HG02610 (cell line): ENCODE results near the gene SLC43A2.
"Not testable (repeated sequence)": the region's sequence is repeated elsewhere in the genome, so short reads cannot be mapped to it uniquely, and the experiment has no call there.

Source experiments
- ATAC-seq: cut with Tn5 transposase; IDR thresholded peaks from one replicate; pipeline ENCODE4 v1.9.1; 2021; ENCODE audit warnings: mild to moderate bottlenecking, moderate library complexity; ENCODE audit not compliant: unreplicated experiment

Gene SLC43A2

DNA sequence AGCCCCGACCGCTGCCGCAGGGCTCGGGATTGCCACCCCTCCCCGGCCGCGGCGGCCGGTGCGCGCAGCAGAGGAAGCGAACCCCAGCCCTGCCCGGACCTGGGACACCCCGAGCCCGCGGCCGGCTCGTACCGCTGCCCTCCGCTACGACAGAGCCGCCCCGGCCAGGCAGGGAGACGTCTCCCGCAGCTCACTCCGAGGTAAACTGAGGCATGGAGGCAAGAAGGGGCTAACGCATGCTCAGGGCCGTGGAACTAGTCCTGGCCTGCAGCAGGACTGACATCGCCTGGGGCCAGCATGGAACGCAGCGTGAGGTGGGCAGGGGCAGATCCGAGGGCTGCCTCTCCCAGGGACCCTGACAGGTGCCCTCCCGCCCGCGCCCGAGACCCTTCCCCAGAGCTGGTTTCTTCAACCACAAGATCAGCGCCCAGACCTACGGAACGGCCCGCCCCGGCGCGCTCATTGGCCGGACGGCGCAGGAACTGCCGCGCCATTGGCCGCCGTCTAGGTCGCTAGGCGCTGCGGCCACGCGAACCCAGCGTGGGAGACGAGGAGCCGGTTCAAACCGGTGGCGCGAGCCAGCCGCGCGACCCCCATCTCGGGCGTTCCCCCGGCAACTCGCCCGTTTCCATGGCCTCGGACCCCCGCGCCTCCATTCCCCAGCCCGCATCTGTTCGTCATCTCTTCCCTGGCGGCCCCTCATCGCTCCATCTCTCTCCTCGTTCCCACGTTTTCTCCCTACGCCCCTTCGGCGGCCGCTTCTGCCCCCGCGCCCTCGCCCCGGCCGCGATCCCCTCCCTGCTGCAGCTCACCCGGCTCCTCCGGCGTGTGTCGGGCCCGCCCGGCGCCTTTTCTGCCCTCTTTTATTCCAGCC, at the start of gene SLC43A2:
SLC43A2 (minus strand) TSS at position 853 of the 874 bp plus-strand sequence. CDS start 960 bp downstream, outside the sequence.
- peak; percentile 62 for ATAC-seq

DNA sequence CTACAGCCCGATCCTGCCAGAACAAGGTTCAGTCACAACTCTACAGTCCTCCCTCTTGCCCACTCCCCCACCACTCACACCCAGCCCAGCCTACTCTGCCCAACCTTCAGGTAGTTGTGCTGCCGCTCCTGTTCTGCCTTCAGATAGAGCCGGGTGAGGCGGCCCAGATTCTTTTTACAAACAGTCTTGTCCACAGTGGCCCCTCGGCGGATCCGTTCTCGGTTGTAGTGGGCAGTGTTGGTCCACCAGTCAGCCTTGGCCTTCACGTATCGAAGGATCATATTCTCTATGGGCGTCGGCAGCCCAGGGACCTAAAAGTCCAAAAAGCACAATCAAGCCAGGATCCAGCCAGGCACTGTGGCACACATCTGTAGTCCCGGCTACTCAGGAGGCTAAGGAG, 47.8 kb upstream of the SLC43A2 start:
- ATAC-seq, result no peak

DNA sequence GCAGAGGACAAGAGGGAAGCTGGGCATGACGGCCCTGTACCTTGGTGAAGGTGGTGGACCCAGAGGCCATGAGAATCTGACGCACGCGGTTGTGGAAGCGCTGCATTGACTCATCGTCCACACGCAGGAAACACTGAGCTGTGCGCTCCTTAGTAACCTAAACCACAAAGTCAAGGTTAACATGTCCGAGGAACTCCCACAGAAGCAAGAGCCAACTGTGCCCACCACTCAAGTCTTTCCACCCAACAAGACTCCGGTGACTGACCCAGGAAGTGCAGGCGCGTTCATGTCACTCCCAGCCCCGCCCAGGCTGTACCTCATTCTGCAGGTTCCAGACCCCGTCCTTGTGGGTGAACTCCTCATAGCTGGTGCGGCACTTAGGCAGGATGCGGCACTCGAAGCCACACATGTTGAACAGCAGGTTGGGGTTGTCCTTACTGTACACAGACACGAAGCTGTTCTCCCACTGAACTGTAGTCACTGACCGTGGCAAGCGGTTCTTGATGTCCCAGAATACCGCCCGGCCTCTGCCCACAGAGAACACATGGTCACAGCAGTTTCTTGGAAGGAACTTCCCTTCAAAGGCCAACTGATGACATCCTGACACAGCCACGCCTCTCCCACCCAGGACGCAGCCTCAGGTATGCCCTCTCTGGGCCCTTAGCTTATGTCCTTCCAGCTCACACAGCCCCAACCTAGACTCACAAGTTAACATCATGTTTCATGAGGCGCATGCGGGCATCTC, 44.6 kb upstream of the SLC43A2 start:
- no peak for ATAC-seq

DNA sequence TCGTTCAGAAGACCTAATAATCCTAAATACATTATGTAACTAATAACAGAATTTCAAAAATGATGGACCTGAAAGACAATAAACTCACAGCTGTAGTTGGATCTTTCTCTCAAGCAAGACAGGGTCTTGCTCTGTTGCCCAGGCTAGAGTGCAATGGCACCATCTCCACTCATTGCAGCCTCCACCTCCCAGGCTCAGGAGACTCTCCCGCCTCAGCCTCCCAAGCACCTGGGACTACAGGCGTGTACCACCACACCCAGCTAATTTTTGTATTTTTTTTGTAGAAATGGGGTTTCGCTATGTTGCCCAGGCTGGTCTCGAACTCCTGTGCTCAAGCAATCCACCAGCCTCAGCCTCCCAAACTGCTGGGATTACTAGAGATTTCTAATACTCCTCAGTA, 35.3 kb upstream of the SLC43A2 start:
- not testable (repeated sequence) for ATAC-seq

DNA sequence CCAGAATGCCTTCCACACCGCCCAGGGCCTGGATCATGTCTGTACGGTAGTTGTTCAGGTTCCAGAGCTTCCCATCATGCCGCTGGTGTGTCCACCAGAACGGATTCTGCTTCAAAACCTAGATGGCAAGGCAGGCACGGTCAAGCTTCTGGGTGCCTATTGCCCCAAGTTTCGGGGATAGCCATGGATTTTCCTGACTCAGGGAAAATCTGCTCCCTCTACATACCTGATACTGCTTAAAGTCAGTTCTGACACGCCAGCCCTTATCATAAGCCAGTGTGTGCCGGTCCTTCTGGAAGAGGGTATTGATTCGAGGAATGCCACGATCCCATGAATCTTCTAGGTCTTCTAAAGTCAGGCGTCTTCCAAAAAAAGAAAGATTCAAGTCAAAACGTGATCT, 32.4 kb upstream of the SLC43A2 start:
- ATAC-seq, result no peak

DNA sequence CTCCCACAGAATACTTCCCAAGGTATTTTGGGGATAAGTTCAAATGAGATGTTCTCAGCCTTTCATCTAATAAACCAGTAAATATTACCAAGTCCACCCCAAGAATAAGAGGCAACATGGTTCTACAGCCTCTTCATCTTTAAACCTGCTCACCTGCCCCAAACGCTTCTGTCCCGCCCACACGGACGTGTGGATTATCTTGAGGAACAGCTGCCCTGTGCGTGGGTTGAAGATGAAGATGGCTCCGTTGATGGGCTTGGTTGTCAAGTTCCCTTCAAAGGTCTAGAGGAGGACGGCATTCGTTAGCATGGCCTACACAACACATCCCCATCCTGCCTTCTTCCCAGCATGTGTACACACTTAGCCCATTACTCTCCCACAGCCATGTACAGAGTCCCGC, 29.5 kb upstream of the SLC43A2 start:
- no peak for ATAC-seq

DNA sequence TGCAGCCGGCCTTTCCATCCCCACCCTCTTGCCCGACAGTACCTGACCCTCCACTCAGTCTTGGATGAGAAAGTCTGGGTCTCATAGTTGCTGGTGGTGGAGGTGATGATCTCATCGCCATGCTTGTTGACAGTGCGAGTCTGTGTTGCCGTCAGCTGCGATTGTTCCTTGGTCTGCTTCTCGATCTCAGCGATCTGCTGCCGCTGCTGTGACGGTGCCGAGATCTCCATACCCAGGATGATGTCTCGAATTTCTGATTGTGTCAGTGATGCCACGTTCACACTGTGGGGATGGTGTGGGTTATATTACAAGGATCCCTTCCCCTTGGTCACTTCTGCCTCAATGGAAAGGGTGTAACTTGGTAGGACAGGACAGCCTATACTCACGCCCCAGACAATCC, 25.1 kb upstream of the SLC43A2 start:
- no peak for ATAC-seq

DNA sequence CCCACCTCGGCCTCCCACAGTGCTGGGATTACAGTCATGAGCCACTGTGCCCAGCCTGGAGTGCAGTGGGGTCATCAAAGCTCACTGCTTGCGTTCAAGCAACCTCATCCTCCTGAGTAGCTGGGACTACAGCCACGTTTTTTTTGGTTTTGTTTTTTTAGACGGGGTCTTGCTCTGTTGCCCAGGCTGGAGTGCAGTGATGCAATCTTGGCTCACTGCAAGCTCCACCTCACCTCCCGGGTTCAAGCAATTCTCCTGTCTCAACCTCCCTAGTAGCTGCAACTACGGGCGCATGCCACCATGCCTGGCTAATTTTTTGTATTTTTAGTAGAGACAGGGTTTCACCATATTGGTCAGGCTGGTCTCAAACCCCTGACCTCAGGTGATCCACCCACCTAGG, 24.2 kb upstream of the SLC43A2 start:
- not testable (repeated sequence) for ATAC-seq

DNA sequence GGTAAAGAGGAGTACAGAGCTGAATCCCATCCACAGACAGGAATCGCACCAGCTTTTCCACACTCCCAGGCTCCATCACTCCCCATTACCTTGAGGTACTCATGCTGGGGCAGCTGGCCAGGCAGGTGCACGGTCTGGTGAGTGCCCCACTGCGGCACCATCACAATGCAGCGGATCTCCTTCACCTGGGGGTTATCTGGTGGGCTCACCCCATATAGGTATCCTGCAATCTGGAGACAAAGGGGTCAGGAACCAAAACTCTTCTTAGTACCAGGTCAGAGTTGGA, 22.9 kb upstream of the SLC43A2 start:
- ATAC-seq, result no peak

DNA sequence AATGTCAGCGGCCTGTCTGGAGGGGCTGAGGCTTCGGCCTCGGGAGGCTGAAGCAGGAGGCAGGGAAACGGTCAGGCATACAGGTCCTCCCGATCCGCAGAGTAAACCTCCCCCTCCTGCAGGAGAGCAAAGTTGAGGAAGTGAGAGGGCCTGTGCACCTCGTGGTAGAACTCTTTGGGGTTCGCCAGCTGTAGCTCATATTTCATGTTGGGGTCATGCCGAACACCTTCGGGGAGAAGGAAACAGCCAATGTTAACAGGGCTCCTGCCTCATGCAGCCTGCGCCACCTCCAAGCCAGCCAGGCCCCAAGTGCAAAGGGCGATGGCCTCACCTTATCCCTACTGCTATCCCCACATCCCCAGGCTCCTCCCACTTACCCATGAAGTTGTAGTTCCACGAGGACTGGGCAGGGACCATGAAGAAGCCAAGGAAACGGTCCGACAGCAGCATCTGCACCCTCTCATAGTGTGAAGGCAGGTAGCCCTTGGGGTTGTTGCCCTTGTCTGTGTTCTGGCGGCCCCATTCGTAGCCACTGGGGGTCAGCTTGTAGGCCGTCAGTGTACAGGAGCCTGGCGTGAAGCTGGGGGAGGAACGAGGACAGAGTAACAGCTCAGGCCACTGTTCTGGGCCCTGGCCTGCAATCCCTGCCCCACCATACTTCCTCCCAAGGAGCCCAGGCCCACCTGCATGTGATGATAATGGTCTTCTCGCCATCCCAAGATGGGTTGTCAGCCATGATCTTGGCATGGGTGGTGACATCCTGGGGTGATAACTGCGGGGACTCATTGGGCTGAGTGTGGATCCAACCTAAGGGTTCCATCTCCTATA, 22.3 kb upstream of the SLC43A2 start:
- ATAC-seq, result no peak

DNA sequence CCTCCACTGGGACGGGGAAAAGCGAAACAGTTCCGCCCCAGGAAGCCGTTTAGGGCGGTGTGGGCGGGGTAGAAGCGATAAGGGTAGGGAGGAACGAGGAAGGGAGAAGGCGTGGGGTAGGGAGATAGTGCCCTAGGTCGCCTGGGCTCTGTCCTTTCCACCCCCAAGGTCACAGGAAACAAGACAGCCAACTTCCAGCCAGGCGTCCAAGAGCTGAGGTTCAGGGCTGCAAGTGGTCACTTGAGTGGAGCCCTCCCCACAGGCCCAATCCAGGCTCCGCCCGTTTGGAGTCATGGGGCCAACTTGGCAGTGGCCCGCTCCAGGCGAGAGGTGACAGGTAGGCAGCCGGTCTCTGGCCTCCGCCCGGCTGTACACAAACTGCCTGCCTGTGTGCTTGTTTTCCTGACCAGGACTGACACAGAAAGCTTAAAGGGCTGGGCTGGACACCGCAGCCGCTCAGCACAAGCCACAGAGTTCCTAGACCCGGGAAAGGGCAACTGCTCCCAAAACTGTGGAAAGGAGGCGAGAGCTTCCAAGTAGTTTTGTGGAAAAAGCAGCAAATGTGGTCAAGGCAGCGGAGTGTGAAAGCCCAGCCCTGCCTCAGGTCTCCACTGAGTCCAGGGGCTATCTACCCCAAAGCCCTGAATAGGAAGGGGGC, 21.3 kb upstream of the SLC43A2 start, which contains the start of gene RILP:
RILP (minus strand) TSS at position 23 of the 658 bp plus-strand sequence. CDS start 62 bp downstream, outside the sequence.
- no peak for ATAC-seq

DNA sequence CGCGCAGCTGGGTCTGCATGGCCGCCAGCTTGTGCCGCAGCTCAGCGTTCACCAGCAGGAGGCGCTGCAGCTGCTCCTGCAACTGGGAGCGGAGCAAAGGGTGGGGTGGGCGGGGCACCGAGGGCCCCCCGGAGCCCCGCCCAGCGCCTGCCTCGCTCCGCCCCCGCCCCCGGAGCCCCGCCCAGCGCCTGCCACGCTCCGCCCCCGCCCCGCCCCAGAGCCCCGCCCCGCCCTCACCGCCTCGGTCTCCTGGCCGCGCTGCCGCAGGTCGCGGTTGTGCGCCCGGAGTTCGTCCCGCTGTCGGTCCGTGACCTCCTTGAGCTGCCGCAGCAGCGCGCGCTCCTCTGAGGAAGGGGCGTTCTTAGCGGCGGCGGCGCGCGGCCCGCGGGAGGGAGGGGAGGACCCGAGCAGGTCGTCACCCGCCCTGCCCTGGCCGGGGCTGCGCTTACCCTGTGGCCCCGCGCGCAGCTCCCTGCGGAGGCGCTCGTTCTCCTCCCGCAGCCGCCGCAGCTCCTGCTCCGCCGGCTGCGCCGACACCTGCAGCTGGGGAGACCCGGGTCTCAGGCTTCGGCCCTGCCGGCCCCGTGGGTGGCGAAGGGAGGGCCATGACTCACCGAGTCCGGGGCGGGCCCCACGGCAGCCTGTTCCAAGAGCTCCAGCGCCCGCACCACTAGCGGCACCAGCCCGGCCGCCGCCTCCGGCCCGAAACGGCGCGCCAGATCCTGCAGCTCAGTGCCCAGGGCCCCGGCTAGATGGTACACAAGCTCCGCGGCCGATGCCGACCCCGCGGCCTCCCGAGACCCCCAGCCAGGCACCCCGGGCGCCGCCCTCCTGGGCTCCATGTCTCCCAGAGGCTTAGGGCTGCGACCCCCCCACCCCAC, 20.6 kb upstream of the SLC43A2 start:
- ATAC-seq, result peak; percentile 43

DNA sequence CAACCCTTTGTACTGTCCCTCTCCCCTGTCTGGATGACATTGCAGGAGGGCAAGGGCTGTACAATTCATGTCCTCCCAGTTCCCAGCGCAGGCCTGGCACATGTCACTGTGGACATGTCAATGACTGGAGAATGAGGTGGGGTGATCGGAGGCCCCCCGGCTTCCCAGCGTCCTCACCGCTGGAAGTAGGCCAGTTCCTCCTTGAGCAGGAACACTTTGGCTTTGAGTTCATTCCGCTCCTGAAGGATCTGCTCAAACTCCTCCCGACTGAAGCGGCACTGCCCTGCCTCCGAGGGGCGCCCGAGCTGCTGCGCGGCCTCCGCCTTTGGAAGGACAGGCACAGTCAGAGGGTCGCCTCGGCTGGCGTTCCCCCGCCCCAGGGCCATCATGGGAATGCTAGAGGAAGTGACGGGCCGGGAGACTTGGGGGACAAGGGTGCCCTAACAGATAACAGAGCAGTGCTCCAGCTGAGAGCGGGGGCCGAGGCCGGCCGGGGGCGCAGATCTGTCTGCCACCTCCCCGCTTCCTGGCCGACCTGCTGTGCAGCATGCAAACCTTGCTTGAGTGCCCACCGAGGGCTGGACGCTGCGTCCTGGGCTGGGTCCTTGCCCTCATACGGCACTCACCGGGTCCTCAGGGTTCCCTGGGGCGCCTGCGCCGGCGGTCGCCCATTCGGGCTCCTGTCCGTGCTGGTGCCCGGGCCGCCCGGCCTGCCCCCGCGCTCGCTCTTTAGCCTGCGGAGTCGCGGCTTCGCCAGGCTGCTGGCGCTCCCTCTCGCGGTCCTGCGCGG, 19.7 kb upstream of the SLC43A2 start:
- ATAC-seq, result no peak

DNA sequence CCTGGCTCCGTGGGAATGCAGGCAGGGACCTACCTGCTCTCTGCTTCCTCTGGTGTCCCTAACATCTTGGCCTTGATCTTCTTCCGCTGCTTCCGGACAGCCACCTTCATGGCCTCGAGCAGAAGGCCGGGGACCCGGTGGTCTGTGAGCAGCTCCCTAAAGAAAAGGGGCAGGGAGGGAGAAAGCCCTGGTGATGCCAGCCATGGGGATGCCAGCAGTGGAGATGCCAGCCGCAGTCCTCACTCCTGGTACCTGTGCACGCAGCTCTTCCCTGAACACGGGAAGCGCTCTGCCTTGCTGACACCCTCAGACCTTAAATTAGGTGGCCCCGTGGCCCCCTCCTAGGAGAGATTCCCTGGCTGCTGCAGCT, 19.2 kb upstream of the SLC43A2 start:
- no peak for ATAC-seq

DNA sequence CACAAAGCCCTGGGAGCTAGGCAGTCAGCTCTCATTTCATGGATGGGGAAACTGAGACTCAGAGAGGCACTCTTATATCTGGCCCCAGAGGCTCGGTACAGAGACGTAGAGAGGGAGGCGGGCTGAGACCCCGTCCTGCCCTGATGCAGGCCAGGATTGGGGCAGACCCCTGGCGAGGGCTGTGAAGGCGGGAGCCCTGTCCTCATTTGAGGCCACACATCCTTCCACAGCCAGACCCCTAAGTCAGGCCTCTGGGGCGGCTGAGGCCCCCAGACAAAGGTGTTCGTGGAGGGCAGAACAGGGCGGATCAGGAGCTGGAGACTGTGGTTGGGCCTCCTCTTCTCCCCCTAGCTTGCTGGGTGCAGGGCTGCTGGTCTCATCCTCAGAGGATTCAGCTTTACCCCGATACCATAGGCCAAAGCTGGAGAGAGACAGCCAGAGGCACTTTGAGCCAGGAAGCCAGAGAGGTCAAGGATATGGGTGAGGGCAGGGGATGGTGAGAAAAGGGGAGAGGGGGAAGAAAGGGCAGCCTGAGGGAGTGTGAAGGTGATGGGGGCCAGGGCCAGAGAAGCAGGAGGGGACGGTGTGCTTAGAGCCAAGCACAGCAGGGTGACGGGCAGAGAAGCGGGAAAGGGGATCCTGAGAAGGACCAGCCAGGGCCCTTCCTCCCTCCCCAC, 17.7 kb upstream of the SLC43A2 start:
- ATAC-seq, result no peak

DNA sequence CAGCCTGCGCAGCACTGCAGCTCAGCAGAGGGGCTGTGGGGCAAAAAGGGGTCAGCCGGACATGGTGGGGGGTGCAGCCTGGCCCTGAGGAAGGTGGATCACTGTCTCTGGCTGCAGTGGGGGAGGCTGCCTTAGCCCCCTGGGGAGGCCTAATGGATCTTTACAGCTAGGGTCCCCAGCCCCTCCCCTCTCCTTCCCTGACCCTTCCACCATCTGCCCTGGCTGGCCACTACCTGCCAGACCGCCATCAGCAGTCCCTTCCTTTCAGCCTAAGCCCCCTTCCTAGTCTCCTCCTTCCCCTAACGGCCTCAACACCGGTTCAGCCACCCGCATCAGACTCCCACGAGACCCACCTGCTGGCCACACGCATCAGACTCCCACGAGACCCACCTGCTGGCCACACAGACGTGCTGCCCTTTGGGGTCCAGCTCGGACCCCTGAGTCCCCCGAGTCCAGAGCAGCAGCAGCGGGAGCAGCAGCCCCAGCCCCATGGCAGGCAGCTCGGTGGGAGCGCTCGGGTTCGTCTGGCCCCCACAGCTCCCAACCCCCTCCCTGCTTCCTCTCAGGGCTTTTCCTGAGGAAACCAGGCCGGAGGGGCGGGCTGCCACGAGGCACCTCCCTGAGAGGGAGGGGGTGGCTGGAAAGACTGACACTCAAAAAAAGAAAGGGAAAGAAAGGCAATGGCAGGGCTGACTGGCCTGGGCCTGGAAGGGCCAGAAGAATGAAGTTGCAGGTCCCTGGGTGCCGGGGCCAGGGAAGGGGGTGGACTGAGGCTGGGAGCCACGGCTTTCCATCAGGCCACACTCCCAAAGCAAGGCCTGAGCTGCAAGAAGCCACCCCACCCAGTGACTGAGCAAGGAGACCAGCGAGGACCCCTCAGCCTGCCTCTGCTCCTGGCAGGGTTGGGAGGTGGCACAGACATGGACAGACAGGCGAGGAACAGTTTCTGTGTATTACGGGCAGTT, 16.9 kb upstream of the SLC43A2 start, which contains the start of gene SCARF1:
SCARF1 (minus strand) TSS at position 526 of the 965 bp plus-strand sequence; CDS start at position 491, 35 bp downstream.
- no peak for ATAC-seq

DNA sequence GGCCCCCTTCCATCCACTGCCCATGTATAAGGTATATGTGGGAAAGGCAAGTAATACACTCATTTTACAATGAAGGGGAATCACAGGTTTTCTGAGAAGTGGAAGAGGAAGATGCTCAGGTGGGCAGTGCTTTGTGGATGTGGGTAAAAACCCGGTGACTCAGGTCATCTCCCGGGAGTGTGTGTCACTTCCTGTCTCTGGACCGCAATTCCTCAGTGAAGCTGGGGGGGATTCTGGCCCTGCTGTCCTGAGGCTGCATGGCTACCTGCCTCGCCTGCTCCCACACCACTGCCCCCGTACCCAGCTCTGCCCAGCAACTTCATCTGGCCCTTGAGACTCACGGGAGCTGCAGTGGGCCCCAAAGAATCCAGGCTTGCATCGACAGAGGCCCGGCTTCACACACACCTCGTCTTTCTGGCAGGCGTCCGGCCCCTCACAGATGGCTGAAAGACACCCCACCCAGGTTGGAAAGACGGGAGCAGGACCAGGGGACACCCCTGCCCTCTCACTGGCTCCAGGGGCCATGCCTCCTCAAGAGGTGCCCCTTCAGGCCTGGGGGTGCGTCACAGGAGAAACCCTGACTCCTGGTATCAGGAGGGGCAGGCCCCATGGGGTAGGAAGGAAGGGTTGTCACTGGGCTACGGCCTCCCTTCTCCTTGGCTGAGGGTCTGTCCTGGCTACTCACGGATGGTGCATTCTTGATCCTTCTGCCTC, 16.0 kb upstream of the SLC43A2 start:
- peak; percentile 30 for ATAC-seq
